PC-9 (cell line): ENCODE data around the gene TSGA10. TPM values are rescaled to one million over a fixed set of nuclear protein-coding genes. Genes with fewer than 3 reads are reported as not detected.

Source experiments
- BruUV-seq: library from RNA; stranded (reverse); fragments of 400-500 nt; replicated peaks from 2 replicates; lab custom pipeline; 2021; lab: Mats Ljungman, UMichigan
- CTCF ChIA-PET: fragments of 300-600 bp; sonication (Branson Sonifier 250); formaldehyde crosslinking; loops from one replicate; lab custom pipeline; 2022; ENCODE audit warnings: antibody characterized with exemption; lab: Charles Lee
- POLR2A ChIA-PET: fragments of 300-600 bp; sonication (Branson Sonifier 250); formaldehyde crosslinking; loops from one replicate; lab custom pipeline; 2022; ENCODE audit warnings: antibody characterized with exemption; ENCODE audit not compliant: unreplicated experiment; lab: Charles Lee
- DNase-seq, 2 experiments: peaks; one replicate each; pipeline versions ENCODE4 v3.0.0 to v3.0.0-alpha.2; 2015 to 2022; ENCODE audit warnings: mixed read lengths in 1 of 2
- H2AFZ ChIP-seq: fragments of 200-600 bp; sonication (generic); 2 replicates; pipeline ENCODE4 v1.8.1; 2017; ENCODE audit warnings: antibody characterized with exemption
- H3F3A ChIP-seq: fragments of 200-600 bp; sonication (generic); 2 replicates; pipeline ENCODE4 v1.8.1; 2017; ENCODE audit warnings: antibody characterized with exemption, mild to moderate bottlenecking, low read depth; ENCODE audit not compliant: insufficient read depth
- H3K27ac ChIP-seq: fragments of 200-600 bp; sonication (generic); 2 replicates; pipeline ENCODE4 v1.6.1; 2016; ENCODE audit warnings: mixed run types
- H3K27me3 ChIP-seq: fragments of 200-600 bp; sonication (generic); 2 replicates; pipeline ENCODE4 v1.6.1; 2016; ENCODE audit warnings: low read depth, mixed run types; ENCODE audit not compliant: insufficient read depth
- H3K36me3 ChIP-seq: fragments of 200-600 bp; sonication (generic); 2 replicates; pipeline ENCODE4 v1.6.1; 2016; ENCODE audit warnings: low read depth, mixed run types
- H3K4me1 ChIP-seq: fragments of 200-600 bp; sonication (generic); replicated peaks from 2 replicates; pipeline ENCODE4 v1.6.1; 2016; ENCODE audit warnings: mixed run types; ENCODE audit not compliant: insufficient read depth
- H3K4me2 ChIP-seq: fragments of 200-600 bp; sonication (generic); 2 replicates; pipeline ENCODE4 v1.6.1; 2017; ENCODE audit warnings: mixed run types
- H3K4me3 ChIP-seq: fragments of 200-600 bp; sonication (generic); 2 replicates; pipeline ENCODE4 v1.6.1; 2016; ENCODE audit warnings: mixed run types
- H3K79me2 ChIP-seq: fragments of 200-600 bp; sonication (generic); 2 replicates; pipeline ENCODE4 v1.6.1; 2017; ENCODE audit warnings: low read depth, mixed run types
- H3K9me2 ChIP-seq: fragments of 200-600 bp; sonication (generic); 2 replicates; pipeline ENCODE4 v1.8.1; 2017; ENCODE audit warnings: mild to moderate bottlenecking; ENCODE audit not compliant: insufficient read depth
- H3K9me3 ChIP-seq: fragments of 200-600 bp; sonication (generic); 2 replicates; pipeline ENCODE4 v1.8.1; 2016; ENCODE audit warnings: low read depth; ENCODE audit not compliant: insufficient read depth
- H4K20me1 ChIP-seq: fragments of 200-600 bp; sonication (generic); 2 replicates; pipeline ENCODE4 v1.8.1; 2017; ENCODE audit not compliant: insufficient read depth
- EZH2 ChIP-seq: fragments of 200-600 bp; sonication (generic); IDR thresholded peaks from 2 replicates; pipeline ENCODE4 v1.8.0; 2017; ENCODE audit warnings: antibody characterized with exemption, low read depth
- intact Hi-C: fragments of 100-400 bp; cut with micrococcal nuclease; formaldehyde crosslinking; loops from one replicate; pipeline ENCODE4 v1.10.0; 2022; ENCODE audit not compliant: unreplicated experiment
- total RNA-seq: library from RNA; stranded (reverse); gene quantifications from 2 replicates; pipeline ENCODE4 v1.2.3, GENCODE V29; 2021
- TF ChIP-seq, protein P1 (sequence below): fragments of 200-600 bp; sonication (generic); conservative IDR thresholded peaks from 2 replicates; pipeline ENCODE4 v1.6.1; 2017; ENCODE audit warnings: mixed run types, antibody characterized with exemption, mild to moderate bottlenecking, moderate library complexity

Gene TSGA10
- total RNA-seq, 1 experiment from 2014 or later: 14.9 TPM

DNA sequence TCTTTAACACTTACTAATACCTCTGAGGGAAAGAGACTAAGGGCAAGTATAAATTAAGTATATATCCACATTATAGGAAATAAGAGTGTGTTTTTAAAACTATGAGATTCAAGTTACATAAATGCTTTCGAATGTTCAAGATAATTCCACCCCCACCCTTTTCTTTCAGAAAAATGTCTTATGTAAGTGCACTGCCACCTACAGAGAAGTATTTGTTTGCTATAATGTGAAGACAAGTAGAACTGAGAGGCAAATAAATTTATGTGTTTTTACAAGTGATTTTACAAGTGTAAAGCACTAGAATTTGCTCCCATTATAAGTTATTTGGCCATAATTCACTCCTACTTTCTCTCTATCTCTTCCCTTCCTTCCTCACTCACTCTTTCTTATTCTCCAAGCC is 118.8 kb downstream of the TSGA10 start:
- POLR2A ChIA-PET: no interaction called here

GRCh38 chr2:99032786-99033185 is 122.0 kb downstream of the TSGA10 start:
- no peak overlapping the region for H3K4me2 ChIP-seq
- no peaks in the 10 kb centered on the region for H3K79me2 ChIP-seq
- TF ChIP-seq EZH2: no peak
- TF ChIP-seq, protein P1, sequence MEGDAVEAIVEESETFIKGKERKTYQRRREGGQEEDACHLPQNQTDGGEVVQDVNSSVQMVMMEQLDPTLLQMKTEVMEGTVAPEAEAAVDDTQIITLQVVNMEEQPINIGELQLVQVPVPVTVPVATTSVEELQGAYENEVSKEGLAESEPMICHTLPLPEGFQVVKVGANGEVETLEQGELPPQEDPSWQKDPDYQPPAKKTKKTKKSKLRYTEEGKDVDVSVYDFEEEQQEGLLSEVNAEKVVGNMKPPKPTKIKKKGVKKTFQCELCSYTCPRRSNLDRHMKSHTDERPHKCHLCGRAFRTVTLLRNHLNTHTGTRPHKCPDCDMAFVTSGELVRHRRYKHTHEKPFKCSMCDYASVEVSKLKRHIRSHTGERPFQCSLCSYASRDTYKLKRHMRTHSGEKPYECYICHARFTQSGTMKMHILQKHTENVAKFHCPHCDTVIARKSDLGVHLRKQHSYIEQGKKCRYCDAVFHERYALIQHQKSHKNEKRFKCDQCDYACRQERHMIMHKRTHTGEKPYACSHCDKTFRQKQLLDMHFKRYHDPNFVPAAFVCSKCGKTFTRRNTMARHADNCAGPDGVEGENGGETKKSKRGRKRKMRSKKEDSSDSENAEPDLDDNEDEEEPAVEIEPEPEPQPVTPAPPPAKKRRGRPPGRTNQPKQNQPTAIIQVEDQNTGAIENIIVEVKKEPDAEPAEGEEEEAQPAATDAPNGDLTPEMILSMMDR: no peak
- H3K9me2 ChIP-seq: no peaks in the 10 kb centered on the region
- peak in 1 of 2 experiments; percentile 46 for DNase-seq
- no peak overlapping the region for H3K4me3 ChIP-seq
- H3K4me1 ChIP-seq: no peaks in the 10 kb centered on the region
- H3K9me3 ChIP-seq: no peaks in the 10 kb centered on the region
- H3K27me3 ChIP-seq: no peaks in the 10 kb centered on the region
- no peak overlapping the region for H3K27ac ChIP-seq
- intact Hi-C loops: no loop called here
- no peak overlapping the region for H2AFZ ChIP-seq
- no TSS peak for BruUV-seq
- CTCF ChIA-PET: no interaction called here
- H4K20me1 ChIP-seq: no peaks in the 10 kb centered on the region
- H3F3A ChIP-seq: no peaks in the 10 kb centered on the region
- POLR2A ChIA-PET: no interaction called here
- H3K36me3 ChIP-seq: no peaks in the 10 kb centered on the region

More for the DNA sequence above, 118.8 kb downstream of the TSGA10 start:
- H3F3A ChIP-seq: no peaks in the 10 kb centered on the region
- no peaks in the 10 kb centered on the region for H3K36me3 ChIP-seq
- no TSS peak for BruUV-seq
- H3K79me2 ChIP-seq: no peaks in the 10 kb centered on the region
- H3K9me3 ChIP-seq: no peaks in the 10 kb centered on the region
- no peaks in the 10 kb centered on the region for H3K4me1 ChIP-seq
- no peak overlapping the region for H3K27ac ChIP-seq
- no peaks in the 10 kb centered on the region for H3K27me3 ChIP-seq
- CTCF ChIA-PET: no interaction called here
- no peak for DNase-seq
- no peak for TF ChIP-seq EZH2
- TF ChIP-seq, protein P1: no peak; the same call in 1 of the 2 replicates
- no peak overlapping the region for H3K4me3 ChIP-seq
- H2AFZ ChIP-seq: no peak overlapping the region
- H3K4me2 ChIP-seq: no peak overlapping the region
- no peaks in the 10 kb centered on the region for H4K20me1 ChIP-seq
- intact Hi-C loops: no loop called here
- no peaks in the 10 kb centered on the region for H3K9me2 ChIP-seq

GRCh38 chr2:99032001-99032400 is 122.7 kb downstream of the TSGA10 start:
- no peak for TF ChIP-seq EZH2
- TF ChIP-seq, protein P1: no peak
- Histone ChIP-seq H3K36me3 (no peaks in the 10 kb centered on the region), H3K9me2 (no peaks in the 10 kb centered on the region), H3K27me3 (no peaks in the 10 kb centered on the region), H3K4me1 (no peaks in the 10 kb centered on the region), H4K20me1 (no peaks in the 10 kb centered on the region), H3K9me3 (no peaks in the 10 kb centered on the region), H3K4me2 (no peak overlapping the region), H3K27ac (no peak overlapping the region), H3K79me2 (no peaks in the 10 kb centered on the region), H3F3A (no peaks in the 10 kb centered on the region), H2AFZ (no peak overlapping the region), H3K4me3 (no peak overlapping the region)
- intact Hi-C loops: no loop called here
- POLR2A ChIA-PET: no interaction called here
- BruUV-seq: no TSS peak
- CTCF ChIA-PET: no interaction called here
- DNase-seq: no peak
